Kidney (tissue), 14 donors: ENCODE measurements around the gene KCNJ9. TPM values are rescaled to one million over a fixed set of nuclear protein-coding genes. Genes with fewer than 3 reads are reported as not detected.

Experiments used
- DNase-seq, 5 donors: peaks; one replicate each; pipeline ENCODE4 v3.0.0-alpha.2; 2013 to 2020
- FAIRE-seq: peaks from 2 replicates; lab custom pipeline; 2012; peaks lifted over from hg19 to GRCh38; lab: Jason Lieb, UNC
- H3K27ac ChIP-seq, 2 donors: one replicate each; pipeline ENCODE4 v1.7.0; 2013; ENCODE audit warnings: low read depth in 2 of 2, low read length in 2 of 2, inconsistent platforms in 1 of 2
- H3K27me3 ChIP-seq: one replicate; pipeline ENCODE4 v1.7.1; 2013; ENCODE audit warnings: low read length, inconsistent platforms; ENCODE audit not compliant: control insufficient read depth, insufficient read depth
- H3K36me3 ChIP-seq, 3 donors: one replicate each; pipeline versions ENCODE4 v1.7.0 to v1.7.1; 2013; ENCODE audit warnings: low read length in 3 of 3, control low read depth in 1 of 3, inconsistent platforms in 1 of 3; ENCODE audit not compliant: insufficient read depth in 3 of 3, control insufficient read depth in 2 of 3
- H3K4me1 ChIP-seq, 3 donors: one replicate each; pipeline versions ENCODE4 v1.7.0 to v1.7.1; 2013; ENCODE audit warnings: low read length in 3 of 3, inconsistent platforms in 1 of 3, low read depth in 1 of 3; ENCODE audit not compliant: control insufficient read depth in 2 of 3, insufficient read depth in 2 of 3
- H3K4me3 ChIP-seq, 3 donors: one replicate each; pipeline versions ENCODE4 v1.7.0 to v1.8.1; 2013; ENCODE audit warnings: low read length in 3 of 3, control low read depth in 1 of 3, inconsistent platforms in 1 of 3
- H3K9ac ChIP-seq, 3 donors: one replicate each; pipeline versions ENCODE4 v1.7.0 to v1.7.1; 2013; ENCODE audit warnings: low read length in 3 of 3, control low read depth in 1 of 3, inconsistent platforms in 1 of 3
- H3K9me3 ChIP-seq, 3 donors: one replicate each; pipeline versions ENCODE4 v1.7.0 to v1.7.1; 2013; ENCODE audit warnings: low read length in 3 of 3, control low read depth in 1 of 3, inconsistent platforms in 1 of 3; ENCODE audit not compliant: control insufficient read depth in 2 of 3, insufficient read depth in 1 of 3
- intact Hi-C: fragments of 100-400 bp; cut with DNase I; formaldehyde crosslinking; loops from one replicate; pipeline ENCODE4 v1.11.1; 2022
- polyA plus RNA-seq: library from polyadenylated mRNA; stranded (reverse); fragments of 350-450 nt; fragmentation: Illumina TruSeq; extraction: RNeasy Lipid Tissue Mini Kit (QIAGEN cat#74804); gene quantifications from one replicate; pipeline ENCODE4 v1.2.3, GENCODE V29; 2014; ENCODE audit warnings: low read depth, low replicate concordance; ENCODE audit not compliant: insufficient read depth
- total RNA-seq: library from RNA; stranded (reverse); fragmentation: NEBNext Ultra II Directional; extraction: Animal tissue kit (Norgen Biotek cat#: 25700); gene quantifications from one replicate; pipeline ENCODE4 v1.2.1, GENCODE V29; 2021
- TF ChIP-seq, protein P1 (sequence below): IDR thresholded peaks from 3 replicates; pipeline ENCODE4 v1.5.1; 2012; ENCODE audit warnings: mild to moderate bottlenecking, moderate library complexity, borderline replicate concordance; ENCODE audit not compliant: insufficient read depth; ENCODE audit errors: extremely low read depth
- donor health status: control.
- donor health status: control.
- donor health status: control.
- donor health status: control.
- donor health status: control.
- donor health status: DM: yes; HTN: yes; CAD: no.
- donor health status: Normal renal cell carcinoma (clear cell type).

Gene KCNJ9
- total and polyA plus RNA-seq, 2 donors from 2014 or later = 0.09 TPM; not detected in 1

DNA sequence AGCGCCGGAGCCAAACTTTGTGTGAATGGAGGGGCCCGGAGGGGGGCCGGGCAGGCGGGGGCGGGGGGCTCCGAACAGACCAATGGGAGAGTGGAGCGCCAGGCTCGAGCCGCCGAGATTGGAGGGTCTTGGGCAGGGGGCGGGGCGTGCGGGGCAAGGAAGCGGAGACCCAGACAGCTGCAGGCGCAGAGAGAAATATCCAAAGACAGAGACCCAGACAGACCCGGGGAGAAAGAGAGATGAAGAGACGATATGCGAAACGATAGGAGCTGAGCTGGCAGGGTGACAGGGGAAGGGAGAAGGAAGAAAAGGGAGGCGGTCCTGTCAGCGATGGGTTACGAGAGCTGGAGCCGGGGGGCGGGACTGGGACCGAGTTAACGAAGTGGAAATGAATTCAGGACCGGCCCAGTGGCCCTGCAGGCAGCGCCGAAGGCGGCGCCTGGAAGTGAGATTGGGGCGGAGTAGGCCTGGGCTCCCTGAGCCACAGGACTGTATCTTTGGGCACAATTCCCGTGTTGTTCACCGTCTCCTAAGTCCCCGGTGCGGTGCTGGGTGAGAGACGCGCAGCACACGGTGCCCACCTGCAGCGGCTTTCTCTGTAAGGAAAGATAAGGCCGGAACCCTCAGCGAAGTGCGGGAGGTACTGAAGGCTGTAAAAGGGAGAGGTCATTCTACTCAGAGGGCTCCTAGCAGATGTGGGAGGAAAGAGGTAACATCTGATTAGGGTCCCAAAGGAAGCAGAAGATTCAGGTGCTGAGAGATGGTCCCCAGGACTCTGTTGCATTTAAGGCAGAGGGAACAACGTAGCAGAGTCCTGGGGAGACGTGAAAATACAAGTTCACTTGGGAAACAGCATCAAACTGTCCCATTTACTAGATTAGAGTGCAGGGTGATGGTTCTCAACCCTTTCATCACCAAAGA lies 10.8 kb upstream of the KCNJ9 start:
- peak; percentile 82 to 89 (median 88) for DNase-seq
- Histone ChIP-seq H3K9me3 (no peaks in the 10 kb centered on the region), H3K4me3 (peak overlapping the region; percentile 68 to 78 (median 73)), H3K27ac (peak overlapping the region in 1 of 2 donors; percentile 26), H3K9ac (peak overlapping the region in 2 of 3 donors; percentile 57 to 76), H3K4me1 (peaks cover 0 to 8% (median 0%) of the 10 kb centered on the region in 3 donors), H3K27me3 (no peaks in the 10 kb centered on the region), H3K36me3 (no peaks in the 10 kb centered on the region)
- intact Hi-C loops = no loop called here
- TF ChIP-seq, protein P1, sequence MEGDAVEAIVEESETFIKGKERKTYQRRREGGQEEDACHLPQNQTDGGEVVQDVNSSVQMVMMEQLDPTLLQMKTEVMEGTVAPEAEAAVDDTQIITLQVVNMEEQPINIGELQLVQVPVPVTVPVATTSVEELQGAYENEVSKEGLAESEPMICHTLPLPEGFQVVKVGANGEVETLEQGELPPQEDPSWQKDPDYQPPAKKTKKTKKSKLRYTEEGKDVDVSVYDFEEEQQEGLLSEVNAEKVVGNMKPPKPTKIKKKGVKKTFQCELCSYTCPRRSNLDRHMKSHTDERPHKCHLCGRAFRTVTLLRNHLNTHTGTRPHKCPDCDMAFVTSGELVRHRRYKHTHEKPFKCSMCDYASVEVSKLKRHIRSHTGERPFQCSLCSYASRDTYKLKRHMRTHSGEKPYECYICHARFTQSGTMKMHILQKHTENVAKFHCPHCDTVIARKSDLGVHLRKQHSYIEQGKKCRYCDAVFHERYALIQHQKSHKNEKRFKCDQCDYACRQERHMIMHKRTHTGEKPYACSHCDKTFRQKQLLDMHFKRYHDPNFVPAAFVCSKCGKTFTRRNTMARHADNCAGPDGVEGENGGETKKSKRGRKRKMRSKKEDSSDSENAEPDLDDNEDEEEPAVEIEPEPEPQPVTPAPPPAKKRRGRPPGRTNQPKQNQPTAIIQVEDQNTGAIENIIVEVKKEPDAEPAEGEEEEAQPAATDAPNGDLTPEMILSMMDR = peak; percentile 5
- FAIRE-seq = no peak

DNA sequence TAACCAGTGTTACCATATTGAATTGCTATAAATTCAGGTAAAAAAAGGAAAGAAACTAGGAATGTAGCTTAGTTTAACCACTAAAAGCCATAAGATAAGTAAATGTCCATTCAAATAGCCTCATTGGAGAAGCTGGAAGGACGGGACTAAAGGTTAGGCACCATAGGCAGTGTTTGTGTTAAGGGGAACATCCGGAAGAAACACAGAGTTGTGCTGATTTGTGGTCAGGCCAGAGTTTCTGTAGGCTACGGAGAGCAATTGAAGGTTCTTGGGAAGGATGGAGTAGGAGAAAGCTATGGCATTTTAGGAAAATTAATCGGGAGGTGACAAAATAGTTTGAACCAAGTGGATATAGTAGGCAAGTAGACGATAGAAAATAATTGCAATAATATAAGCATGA lies 10.0 kb upstream of the KCNJ9 start:
- Histone ChIP-seq H3K9ac (no peak overlapping the region), H3K4me1 (peaks cover 0 to 8% (median 0%) of the 10 kb centered on the region in 3 donors), H3K27me3 (no peaks in the 10 kb centered on the region), H3K4me3 (no peak overlapping the region), H3K36me3 (no peaks in the 10 kb centered on the region), H3K27ac (no peak overlapping the region), H3K9me3 (no peaks in the 10 kb centered on the region)
- DNase-seq = no peak
- intact Hi-C loops = no loop called here
- no peak for FAIRE-seq
- TF ChIP-seq, protein P1 = no peak

DNA sequence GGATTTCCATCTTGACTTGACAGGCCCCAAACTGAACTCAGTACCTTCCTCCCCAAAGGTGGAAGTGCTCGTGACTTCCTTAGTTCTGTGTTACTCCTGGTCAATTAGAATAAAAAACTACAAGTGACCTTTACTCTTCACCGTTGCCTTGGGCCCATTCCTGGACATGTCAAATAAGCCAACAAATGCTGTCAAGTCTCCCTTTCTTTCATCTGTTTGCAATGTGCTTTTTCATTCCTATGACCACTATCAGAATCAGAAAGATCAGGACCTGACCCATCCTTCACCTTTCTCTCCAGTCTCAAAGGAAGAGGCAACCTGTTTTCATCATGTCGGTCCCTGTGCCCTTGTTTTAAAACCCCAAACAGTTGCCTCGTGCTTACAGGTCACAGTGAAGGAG lies 6.5 kb upstream of the KCNJ9 start:
- no peak for FAIRE-seq
- intact Hi-C loops = no loop called here
- no peaks in the 10 kb centered on the region for H3K36me3 ChIP-seq
- TF ChIP-seq, protein P1 = no peak
- peaks cover 0 to 4% (median 0%) of the 10 kb centered on the region in 3 donors for H3K4me1 ChIP-seq
- no peak for DNase-seq
- H3K27ac ChIP-seq = no peak overlapping the region
- no peak overlapping the region for H3K4me3 ChIP-seq
- peaks cover 3% of the 10 kb centered on the region for H3K27me3 ChIP-seq
- no peak overlapping the region for H3K9ac ChIP-seq
- H3K9me3 ChIP-seq = no peaks in the 10 kb centered on the region
